Colonic mucosa (tissue), 4 donors: ENCODE data around the gene NTM. TPM values are rescaled to one million over a fixed set of nuclear protein-coding genes. Genes with fewer than 3 reads are reported as not detected.

Experiments
- DNase-seq: peaks from one replicate; pipeline ENCODE4 v3.0.0-alpha.2; 2020
- H3K27ac ChIP-seq: fragments of 200-600 bp; one replicate; pipeline ENCODE4 v1.8.0; 2021
- H3K27me3 ChIP-seq: fragments of 200-600 bp; one replicate; pipeline ENCODE4 v1.8.0; 2021
- H3K36me3 ChIP-seq: fragments of 200-600 bp; one replicate; pipeline ENCODE4 v1.8.0; 2021
- H3K4me1 ChIP-seq: fragments of 200-600 bp; one replicate; pipeline ENCODE4 v1.8.0; 2021; ENCODE audit warnings: mild to moderate bottlenecking
- H3K4me3 ChIP-seq: fragments of 200-600 bp; one replicate; pipeline ENCODE4 v1.8.0; 2021
- H3K9ac ChIP-seq, 2 donors: one replicate each; pipeline ENCODE4 v1.7.0; 2013; ENCODE audit warnings: control low read depth in 2 of 2, low read depth in 2 of 2, low read length in 2 of 2
- H3K9me3 ChIP-seq: fragments of 200-600 bp; one replicate; pipeline ENCODE4 v1.8.0; 2021
- intact Hi-C: fragments of 100-400 bp; cut with DNase I; formaldehyde crosslinking; loops from one replicate; pipeline ENCODE4 v1.14.1; 2022
- total RNA-seq, 2 donors: library from RNA; stranded (reverse); fragmentation: NEBNext Ultra II Directional in 1 of 2; extraction: Animal tissue kit (Norgen Biotek cat#: 25700) in 1 of 2; gene quantifications; one replicate each; pipeline ENCODE4 v1.2.1, GENCODE V29; 2021
- TF ChIP-seq, protein P1 (sequence below): fragments of 200-600 bp; IDR thresholded peaks from one replicate; pipeline ENCODE4 v1.8.0; 2022; ENCODE audit warnings: antibody characterized with exemption, mild to moderate bottlenecking
- donor health status: healthy.
- donor health status: DM: no; HTN: no; CAD: no.
- donor health status: DM: no; HTN: no; CAD: no.

Gene NTM
- total RNA-seq, 2 donors from 2014 or later: 1.6 to 2.8 TPM

DNA sequence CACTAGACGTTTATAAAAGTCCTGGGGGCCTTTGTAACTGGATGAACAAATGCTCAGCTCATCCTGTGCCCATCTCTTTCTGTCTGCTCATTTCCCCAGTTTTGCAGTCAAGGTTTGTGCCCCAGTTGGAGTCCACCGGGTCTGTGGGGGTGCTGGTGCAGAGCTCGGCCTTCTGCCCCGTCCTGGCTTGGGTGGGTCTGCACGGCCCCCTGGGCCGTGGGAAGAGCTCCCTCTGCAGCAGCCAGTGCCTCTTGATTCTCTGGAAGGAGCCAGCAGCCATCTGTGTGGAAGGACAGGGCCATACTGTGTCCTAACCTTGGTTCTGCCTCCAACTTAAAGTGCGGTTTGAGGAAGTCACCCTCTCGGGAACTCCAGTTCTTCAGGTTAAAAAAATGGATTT, 140.2 kb downstream of the NTM start:
- no peaks in the 10 kb centered on the region for H3K9me3 ChIP-seq
- no peak overlapping the region for H3K27ac ChIP-seq
- H3K9ac ChIP-seq: no peak overlapping the region
- no peaks in the 10 kb centered on the region for H3K4me1 ChIP-seq
- no peak for DNase-seq
- intact Hi-C loops: loop anchor here (2.0 kb wide), 1 partner anchor 264 kb away; no protein-coding TSS in a partner anchor
- H3K27me3 ChIP-seq: no peaks in the 10 kb centered on the region
- no peak overlapping the region for H3K4me3 ChIP-seq
- TF ChIP-seq, protein P1, sequence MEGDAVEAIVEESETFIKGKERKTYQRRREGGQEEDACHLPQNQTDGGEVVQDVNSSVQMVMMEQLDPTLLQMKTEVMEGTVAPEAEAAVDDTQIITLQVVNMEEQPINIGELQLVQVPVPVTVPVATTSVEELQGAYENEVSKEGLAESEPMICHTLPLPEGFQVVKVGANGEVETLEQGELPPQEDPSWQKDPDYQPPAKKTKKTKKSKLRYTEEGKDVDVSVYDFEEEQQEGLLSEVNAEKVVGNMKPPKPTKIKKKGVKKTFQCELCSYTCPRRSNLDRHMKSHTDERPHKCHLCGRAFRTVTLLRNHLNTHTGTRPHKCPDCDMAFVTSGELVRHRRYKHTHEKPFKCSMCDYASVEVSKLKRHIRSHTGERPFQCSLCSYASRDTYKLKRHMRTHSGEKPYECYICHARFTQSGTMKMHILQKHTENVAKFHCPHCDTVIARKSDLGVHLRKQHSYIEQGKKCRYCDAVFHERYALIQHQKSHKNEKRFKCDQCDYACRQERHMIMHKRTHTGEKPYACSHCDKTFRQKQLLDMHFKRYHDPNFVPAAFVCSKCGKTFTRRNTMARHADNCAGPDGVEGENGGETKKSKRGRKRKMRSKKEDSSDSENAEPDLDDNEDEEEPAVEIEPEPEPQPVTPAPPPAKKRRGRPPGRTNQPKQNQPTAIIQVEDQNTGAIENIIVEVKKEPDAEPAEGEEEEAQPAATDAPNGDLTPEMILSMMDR: no peak
- H3K36me3 ChIP-seq: no peaks in the 10 kb centered on the region

DNA sequence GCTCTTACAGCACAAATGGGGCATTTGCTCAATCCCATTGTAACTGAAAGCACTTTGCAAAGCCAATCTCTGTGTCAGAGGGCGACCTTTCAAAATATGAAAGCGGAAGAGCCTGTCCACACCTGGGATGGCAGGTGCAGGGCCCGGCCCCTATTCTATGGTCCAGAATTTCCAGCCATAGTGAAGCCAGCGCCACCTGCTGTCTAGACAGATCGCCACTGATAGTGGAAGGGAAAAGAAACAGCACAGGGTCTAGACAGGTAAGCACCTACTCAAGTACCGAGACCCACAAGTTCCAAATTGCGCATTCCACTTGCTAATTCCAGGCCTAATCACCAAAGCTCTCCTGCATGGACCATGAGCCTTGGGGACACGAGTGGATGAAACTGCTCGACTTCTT, 141.4 kb downstream of the NTM start:
- Histone ChIP-seq H3K27ac (no peak overlapping the region), H3K4me3 (no peak overlapping the region), H3K4me1 (no peaks in the 10 kb centered on the region), H3K36me3 (no peaks in the 10 kb centered on the region), H3K27me3 (no peaks in the 10 kb centered on the region), H3K9ac (no peak overlapping the region), H3K9me3 (no peaks in the 10 kb centered on the region)
- DNase-seq: peak; percentile 50
- intact Hi-C loops: loop anchor here (2.0 kb wide), 2 partner anchors 265 to 447 kb away; no protein-coding TSS in a partner anchor
- TF ChIP-seq, protein P1: peak; percentile 37

DNA sequence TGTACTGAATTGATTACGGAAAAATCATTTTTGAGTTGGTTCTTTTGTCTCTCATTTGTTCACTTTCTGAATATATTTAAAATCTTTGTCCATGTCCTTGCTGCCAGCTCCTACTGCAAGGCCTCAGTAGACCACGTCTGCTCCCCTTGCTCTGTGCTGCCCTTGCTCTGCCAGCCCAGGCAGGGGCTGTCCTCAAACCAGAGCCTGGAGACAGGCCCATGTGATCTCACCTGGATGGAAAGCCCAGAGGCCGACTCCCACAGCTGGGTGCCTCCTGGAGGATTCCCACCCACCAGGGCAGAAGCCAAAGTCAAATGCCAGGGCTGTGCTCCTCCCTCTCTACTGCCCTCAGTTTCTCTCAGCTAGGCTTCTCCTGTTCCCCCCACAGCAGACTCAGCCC, 141.8 kb downstream of the NTM start:
- intact Hi-C loops: loop anchor here (2.0 kb wide), 1 partner anchor 447 kb away; no protein-coding TSS in a partner anchor
- TF ChIP-seq, protein P1: no peak

DNA sequence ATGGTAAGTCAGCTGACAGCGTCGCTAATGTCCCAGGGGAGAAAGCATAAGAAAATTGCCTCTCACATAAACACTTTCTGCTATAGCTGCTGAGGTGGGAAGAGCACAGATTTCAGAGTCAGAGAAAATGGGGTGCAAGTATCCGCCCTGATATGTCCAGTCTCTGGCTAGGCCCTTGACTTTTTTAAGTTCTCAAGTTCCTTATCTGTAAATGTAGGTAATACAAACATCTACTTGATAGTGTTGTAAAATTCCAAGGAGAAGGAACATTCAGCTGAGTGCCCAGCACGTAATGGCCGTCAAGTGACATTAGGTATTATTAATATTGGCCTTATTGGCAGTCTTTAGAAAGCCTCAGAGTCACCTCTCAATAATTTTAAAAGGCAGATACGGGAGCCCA, 143.6 kb downstream of the NTM start:
- Histone ChIP-seq H3K36me3 (no peaks in the 10 kb centered on the region), H3K9me3 (no peaks in the 10 kb centered on the region), H3K27me3 (no peaks in the 10 kb centered on the region), H3K27ac (no peak overlapping the region), H3K4me1 (no peaks in the 10 kb centered on the region), H3K4me3 (no peak overlapping the region), H3K9ac (no peak overlapping the region)
- DNase-seq: no peak
- TF ChIP-seq, protein P1: no peak
- intact Hi-C loops: no loop called here

More for the DNA sequence above, 141.8 kb downstream of the NTM start:
- Histone ChIP-seq H3K9ac (no peak overlapping the region), H3K27ac (no peak overlapping the region), H3K4me1 (no peaks in the 10 kb centered on the region), H3K27me3 (no peaks in the 10 kb centered on the region), H3K9me3 (no peaks in the 10 kb centered on the region), H3K36me3 (no peaks in the 10 kb centered on the region), H3K4me3 (no peak overlapping the region)
- no peak for DNase-seq

DNA sequence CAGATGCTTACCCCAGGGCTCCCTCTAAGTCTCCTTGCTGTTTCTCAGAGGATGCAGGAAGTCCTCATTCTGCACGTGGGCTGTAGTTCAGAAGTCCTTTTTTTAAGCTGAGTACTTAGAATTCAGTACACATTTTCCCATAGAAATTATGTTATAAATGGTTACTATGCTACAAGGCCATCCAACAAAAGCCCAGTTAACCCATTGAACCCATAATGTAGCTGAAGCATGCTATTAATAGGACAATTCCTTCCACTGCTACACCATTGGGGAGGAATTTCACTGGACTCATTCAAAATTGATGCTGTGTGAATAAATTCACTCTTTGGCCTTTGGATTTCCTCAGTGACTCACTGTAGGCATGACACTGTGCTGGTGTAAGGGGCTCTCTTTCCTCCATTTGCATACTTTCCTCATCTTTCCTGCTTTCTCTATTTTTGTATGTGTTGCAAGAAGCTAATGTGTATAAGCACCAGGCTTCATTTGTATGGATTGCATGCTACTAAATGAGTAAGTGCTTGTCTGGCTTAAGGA, 148.0 kb downstream of the NTM start:
- H3K27ac ChIP-seq: no peak overlapping the region
- TF ChIP-seq, protein P1: no peak
- no peak overlapping the region for H3K9ac ChIP-seq
- H3K27me3 ChIP-seq: no peaks in the 10 kb centered on the region
- no peaks in the 10 kb centered on the region for H3K36me3 ChIP-seq
- no peak for DNase-seq
- no peaks in the 10 kb centered on the region for H3K4me1 ChIP-seq
- no peaks in the 10 kb centered on the region for H3K9me3 ChIP-seq
- intact Hi-C loops: no loop called here
- no peak overlapping the region for H3K4me3 ChIP-seq
